ENCODE results near the gene LEPROT. TPM values are rescaled to one million over a fixed set of nuclear protein-coding genes. Genes with fewer than 3 reads are reported as not detected.

Gene LEPROT
- total RNA-seq, 4 donors from 2014 or later, result 18.4 to 91.9 (median 68.6) TPM

GRCh38 chr1:65422241-65423203 is 2.1 kb downstream of the LEPROT start:
- no peaks in the 10 kb centered on the region for H3K27me3 ChIP-seq
- H3K4me3 ChIP-seq, result peak overlapping the region in 1 of 2 donors; percentile 87
- peaks cover 0 to 9% of the 10 kb centered on the region in 2 donors for H3K4me1 ChIP-seq
- TF ChIP-seq POLR2A (IDR thresholded peaks at IDR 0.05) (no peak), CTCF (IDR thresholded peaks at IDR 0.05) (no peak)
- no peaks in the 10 kb centered on the region for H3K36me3 ChIP-seq
- H3K27ac ChIP-seq, result peak overlapping the region in 1 of 2 donors; percentile 96
- no peaks in the 10 kb centered on the region for H3K9me3 ChIP-seq
- DNase-seq, result no peak
- intact Hi-C loops (cut with DNase I; ENCODE audit: low total_unique reads), result no loop called here

DNA sequence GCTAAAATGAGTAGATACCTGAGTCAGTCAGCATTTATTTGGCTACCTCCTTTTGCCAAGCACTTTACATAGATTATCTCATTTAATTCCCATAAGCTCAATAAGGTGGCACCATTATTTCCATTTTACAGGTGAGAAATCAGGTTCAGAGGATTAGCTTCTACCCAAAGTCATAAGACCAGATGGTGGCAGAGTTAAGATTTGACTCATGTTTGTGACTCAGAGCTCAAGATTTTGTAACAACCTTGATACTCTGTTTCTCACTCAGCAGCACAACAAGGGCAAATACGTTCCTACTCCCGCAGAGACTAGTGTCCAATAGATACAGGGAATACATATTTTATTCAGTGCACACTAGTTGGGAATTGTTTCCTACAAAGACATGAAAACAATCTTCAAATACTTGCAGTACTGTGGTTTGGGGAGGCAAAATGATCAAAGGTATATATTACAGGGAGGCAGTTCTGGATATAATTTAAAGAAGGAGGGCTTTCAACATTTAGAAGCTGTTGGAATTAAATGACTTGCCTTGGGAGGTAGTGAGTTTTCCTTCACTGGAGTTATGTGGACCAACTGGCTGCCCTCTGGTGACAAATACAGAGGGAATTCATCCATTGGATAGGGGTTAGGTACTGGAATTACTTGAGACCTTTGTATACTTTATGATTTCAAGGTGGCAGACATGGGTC is 3.6 kb downstream of the LEPROT start:
- intact Hi-C loops (cut with DNase I; ENCODE audit: low total_unique reads), result no loop called here
- DNase-seq, result no peak
- H3K4me3 ChIP-seq, result no peak overlapping the region
- H3K36me3 ChIP-seq, result no peaks in the 10 kb centered on the region
- peaks cover 0 to 9% of the 10 kb centered on the region in 2 donors for H3K4me1 ChIP-seq
- peak overlapping the region in 1 of 2 donors; percentile 96 for H3K27ac ChIP-seq
- no peaks in the 10 kb centered on the region for H3K27me3 ChIP-seq
- no peaks in the 10 kb centered on the region for H3K9me3 ChIP-seq
- TF ChIP-seq POLR2A (IDR thresholded peaks at IDR 0.05) (no peak), CTCF (IDR thresholded peaks at IDR 0.05) (no peak)

GRCh38 chr1:65424573-65424889 is 4.1 kb downstream of the LEPROT start:
- H3K36me3 ChIP-seq, result no peaks in the 10 kb centered on the region
- no peaks in the 10 kb centered on the region for H3K9me3 ChIP-seq
- no peak for TF ChIP-seq CTCF (IDR thresholded peaks at IDR 0.05)
- TF ChIP-seq POLR2A (IDR thresholded peaks at IDR 0.05), result no peak
- H3K27ac ChIP-seq, result no peak overlapping the region
- H3K27me3 ChIP-seq, result no peaks in the 10 kb centered on the region
- H3K4me1 ChIP-seq, result peaks cover 0 to 9% of the 10 kb centered on the region in 2 donors
- no peak for DNase-seq
- H3K4me3 ChIP-seq, result no peak overlapping the region
- intact Hi-C loops (cut with DNase I; ENCODE audit: low total_unique reads), result no loop called here

DNA sequence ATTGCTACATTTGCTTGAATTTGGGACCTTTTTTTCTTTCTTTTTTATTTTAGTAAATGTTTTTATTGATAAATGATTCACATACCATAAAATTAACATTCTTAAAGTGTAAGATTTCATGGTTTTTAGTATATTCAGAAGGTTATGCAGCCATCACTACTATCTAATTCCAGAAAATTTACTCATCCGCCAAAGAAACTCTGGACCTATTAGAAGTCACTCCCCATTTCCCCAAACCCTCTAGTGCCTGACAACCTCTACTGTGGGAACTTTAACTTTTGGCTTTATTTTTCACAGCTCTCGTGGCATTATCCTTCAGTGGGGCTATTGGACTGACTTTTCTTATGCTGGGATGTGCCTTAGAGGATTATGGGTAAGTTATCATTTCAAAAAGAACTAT is 4.5 kb downstream of the LEPROT start:
- no peak overlapping the region for H3K4me3 ChIP-seq
- no peaks in the 10 kb centered on the region for H3K27me3 ChIP-seq
- H3K9me3 ChIP-seq, result no peaks in the 10 kb centered on the region
- peaks cover 0 to 9% of the 10 kb centered on the region in 2 donors for H3K4me1 ChIP-seq
- no peak for TF ChIP-seq CTCF (IDR thresholded peaks at IDR 0.05)
- TF ChIP-seq POLR2A (IDR thresholded peaks at IDR 0.05), result no peak
- no peaks in the 10 kb centered on the region for H3K36me3 ChIP-seq
- H3K27ac ChIP-seq, result no peak overlapping the region
- DNase-seq, result no peak
- intact Hi-C loops (cut with DNase I; ENCODE audit: low total_unique reads), result no loop called here

DNA sequence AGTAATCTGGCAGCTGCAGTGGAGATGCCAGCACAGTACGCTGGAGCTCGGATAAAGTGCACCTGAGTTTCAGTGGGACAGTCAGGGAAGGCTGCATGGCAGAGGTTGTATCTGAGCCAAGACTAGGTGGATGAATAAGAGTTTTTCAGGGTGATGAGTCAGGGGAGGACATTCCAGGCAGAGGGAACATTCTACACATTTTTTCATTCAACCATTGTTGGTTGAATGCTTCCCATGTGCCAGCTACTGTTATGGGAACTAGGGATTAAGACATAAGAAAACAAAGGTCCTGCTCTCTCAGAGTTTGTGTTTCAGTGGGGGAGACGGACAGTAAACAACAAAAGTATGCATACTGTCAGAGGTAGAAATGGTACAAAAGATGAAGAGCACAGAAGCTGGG is 5.2 kb downstream of the LEPROT start:
- Histone ChIP-seq H3K9me3 (no peaks in the 10 kb centered on the region), H3K27ac (no peak overlapping the region), H3K4me3 (no peak overlapping the region), H3K36me3 (no peaks in the 10 kb centered on the region), H3K27me3 (no peaks in the 10 kb centered on the region), H3K4me1 (peaks cover 0 to 9% of the 10 kb centered on the region in 2 donors)
- TF ChIP-seq CTCF (IDR thresholded peaks at IDR 0.05), result no peak
- intact Hi-C loops (cut with DNase I; ENCODE audit: low total_unique reads), result no loop called here
- no peak for DNase-seq

Data from uterus (tissue), 4 donors.